Endothelial cell of umbilical vein (primary cell): Measurements from ENCODE around the gene LMBRD1. TPM values are rescaled to one million over a fixed set of nuclear protein-coding genes. Genes with fewer than 3 reads are reported as not detected.

Source experiments
- BruUV-seq: library from RNA; stranded (reverse); fragments of 400-500 nt; replicated peaks from 2 replicates; lab custom pipeline; 2021; lab: Mats Ljungman, UMichigan
- CTCF ChIA-PET: fragments of 300-600, 350-600 bp; sonication (Branson Sonifier 250); formaldehyde crosslinking; loops from one replicate; lab custom pipeline; 2021; ENCODE audit warnings: antibody characterized with exemption, inconsistent platforms; lab: Charles Lee
- POLR2A ChIA-PET: fragments of 300-600, 350-600 bp; sonication (Branson Sonifier 250); formaldehyde crosslinking; loops from one replicate; lab custom pipeline; 2021; ENCODE audit warnings: antibody characterized with exemption, inconsistent platforms; lab: Charles Lee
- DNase-seq: peaks from one replicate; pipeline ENCODE4 v3.0.0-alpha.2; 2011; ENCODE audit warnings: low read depth, low spot score
- FAIRE-seq: peaks from 2 replicates; lab custom pipeline; 2011; peaks lifted over from hg19 to GRCh38; lab: Jason Lieb, UNC
- H2AFZ ChIP-seq: 2 replicates; pipeline ENCODE4 v1.6.0; 2012; ENCODE audit warnings: low read depth, low read length, control low read depth, inconsistent platforms
- H3K27ac ChIP-seq: 2 replicates; pipeline ENCODE4 v1.5.1; 2011; ENCODE audit warnings: low read depth, mild to moderate bottlenecking, control low read depth, low read length, moderate library complexity; ENCODE audit not compliant: insufficient read depth
- H3K27me3 ChIP-seq, 2 experiments: 2 replicates each; pipeline versions ENCODE4 v1.6.0 to v1.6.1; 2011; ENCODE audit warnings: low read length in 2 of 2, mixed read lengths in 1 of 2; ENCODE audit not compliant: control insufficient read depth in 2 of 2, insufficient read depth in 2 of 2
- H3K36me3 ChIP-seq, 2 experiments: 2 replicates in 1 of 2; 3 replicates in 1 of 2; pipeline ENCODE4 v1.5.1; 2011; ENCODE audit warnings: low read length in 2 of 2, mild to moderate bottlenecking in 1 of 2, moderate library complexity in 1 of 2; ENCODE audit not compliant: control insufficient read depth in 2 of 2, insufficient read depth in 2 of 2; ENCODE audit errors: extremely low read depth in 1 of 2
- H3K4me1 ChIP-seq: 3 replicates; pipeline ENCODE4 v1.5.1; 2011; ENCODE audit warnings: mild to moderate bottlenecking, low read length; ENCODE audit not compliant: control insufficient read depth, insufficient read depth; ENCODE audit errors: extremely low read depth
- H3K4me2 ChIP-seq: 2 replicates; pipeline ENCODE4 v1.6.1; 2011; ENCODE audit warnings: low read length, control low read depth, mixed read lengths; ENCODE audit not compliant: insufficient read depth
- H3K4me3 ChIP-seq, 3 experiments: fragments of 200-600 bp in 1 of 3; sonication (generic), shearing (Covaris generic) in 1 of 3; replicated peaks in 1 of 3; 2 replicates each; pipeline ENCODE4 v1.5.1; 2011 to 2016; ENCODE audit warnings: control low read depth in 3 of 3, low read length in 3 of 3, mild to moderate bottlenecking in 2 of 3, inconsistent platforms in 1 of 3, low read depth in 1 of 3, moderate library complexity in 1 of 3; ENCODE audit not compliant: insufficient read depth in 1 of 3
- H3K79me2 ChIP-seq: 2 replicates; pipeline ENCODE4 v1.6.0; 2012; ENCODE audit warnings: low read length, inconsistent platforms; ENCODE audit not compliant: control insufficient read depth, insufficient read depth
- H3K9ac ChIP-seq: replicated peaks from 2 replicates; pipeline ENCODE3; 2011; ENCODE audit warnings: low read length, control low read depth; ENCODE audit not compliant: insufficient read depth; ENCODE audit errors: extremely low read depth
- H3K9me1 ChIP-seq: replicated peaks from 3 replicates; pipeline ENCODE4 v1.6.0; 2011; ENCODE audit warnings: mild to moderate bottlenecking, low read length; ENCODE audit not compliant: control insufficient read depth, insufficient read depth; ENCODE audit errors: extremely low read depth
- H3K9me3 ChIP-seq: replicated peaks from 2 replicates; pipeline ENCODE4 v1.5.1; 2012; ENCODE audit warnings: low read length, inconsistent platforms; ENCODE audit not compliant: control insufficient read depth, insufficient read depth
- H4K20me1 ChIP-seq: replicated peaks from 2 replicates; pipeline ENCODE3; 2011; ENCODE audit warnings: mild to moderate bottlenecking, low read length; ENCODE audit not compliant: control insufficient read depth, insufficient read depth; ENCODE audit errors: extremely low read depth
- EZH2 ChIP-seq: IDR thresholded peaks from 2 replicates; pipeline ENCODE4 v1.6.1; 2012; ENCODE audit warnings: borderline replicate concordance, low read depth, mild to moderate bottlenecking, moderate library complexity, low read length, inconsistent platforms; ENCODE audit not compliant: severe bottlenecking
- FOS ChIP-seq: IDR thresholded peaks from 2 replicates; pipeline ENCODE4 v1.6.1; 2011; ENCODE audit warnings: mild to moderate bottlenecking, low read length, moderate library complexity, borderline replicate concordance; ENCODE audit not compliant: insufficient read depth
- GATA2 ChIP-seq: IDR thresholded peaks from 2 replicates; pipeline ENCODE4 v1.7.0; 2011; ENCODE audit warnings: low read depth, mild to moderate bottlenecking, moderate library complexity, mixed read lengths, low read length; ENCODE audit not compliant: insufficient read length, insufficient read depth
- JUN ChIP-seq: IDR thresholded peaks from 2 replicates; pipeline ENCODE4 v1.6.1; 2011; ENCODE audit warnings: borderline replicate concordance, low read depth; ENCODE audit not compliant: insufficient read length, insufficient read depth
- dilution Hi-C: fragments of 300-500 bp; cut with MboI; formaldehyde crosslinking; loops from one replicate; pipeline ENCODE4 v1.15.0; 2019; ENCODE audit warnings: low sequenced_read_pairs; ENCODE audit not compliant: extremely low pct_ligation_motif_present
- intact Hi-C: fragments of 100-400 bp; cut with micrococcal nuclease; formaldehyde crosslinking; loops from one replicate; pipeline ENCODE4 v1.10.0; 2022
- polyA plus RNA-seq, 4 experiments: library from polyadenylated mRNA; depleted of rRNA in 3 of 4; stranded (reverse) in 3 of 4; unstranded in 1 of 4; fragments of >200 nt; gene quantifications; 2 replicates each; pipeline versions ENCODE4 v1.2.1 to v1.2.3, GENCODE V29; 2011 to 2012; ENCODE audit warnings: missing spikeins in 1 of 4
- total RNA-seq: library from RNA; stranded (reverse); gene quantifications from 2 replicates; pipeline ENCODE4 v1.2.3, GENCODE V29; 2021
- TF ChIP-seq, protein P1 (sequence below), 2 donors: IDR thresholded peaks; 1 replicate in 1 of 2; 2 replicates in 1 of 2; pipeline ENCODE4 v1.5.1; 2011; ENCODE audit warnings: low read length in 2 of 2, mild to moderate bottlenecking in 2 of 2, moderate library complexity in 2 of 2, control low read depth in 1 of 2, inconsistent platforms in 1 of 2, low read depth in 1 of 2; ENCODE audit not compliant: insufficient read depth in 1 of 2; ENCODE audit errors: extremely low read depth in 1 of 2

The LMBRD1 gene
- total and polyA plus RNA-seq, 2 donors (not counting 3 experiments of a cell fraction or from before 2014, with no cell fraction given), result 9.8 to 14.6 TPM

DNA sequence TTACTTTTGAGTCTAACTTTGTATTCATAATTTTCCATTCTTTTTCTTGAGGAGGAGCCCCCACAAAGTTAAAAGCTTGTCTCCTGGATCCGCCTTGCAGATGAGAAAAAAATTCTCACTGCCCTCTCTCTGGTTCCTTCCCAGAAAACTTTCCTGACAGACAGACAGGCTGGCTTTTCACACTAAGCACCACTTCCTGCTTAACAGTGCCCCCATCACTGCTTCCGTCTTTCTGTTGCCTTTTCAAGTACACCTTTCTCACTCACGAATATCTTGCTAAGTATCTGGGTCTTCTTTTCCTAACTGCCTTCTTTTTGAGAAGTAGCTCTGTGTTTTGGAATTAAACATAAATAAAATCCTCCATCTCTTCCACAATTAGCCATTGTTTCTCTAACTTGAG is 19.8 kb upstream of the LMBRD1 start:
- no TSS peak for BruUV-seq
- H3K9me1 ChIP-seq, result no peaks in the 10 kb centered on the region
- H3K4me1 ChIP-seq, result no peaks in the 10 kb centered on the region
- H3K27ac ChIP-seq, result no peak overlapping the region
- intact Hi-C loops (no loop called here), dilution Hi-C loops (no loop called here)
- H3K4me3 ChIP-seq, result no peak overlapping the region
- H2AFZ ChIP-seq, result no peak overlapping the region
- H3K27me3 ChIP-seq, result no peaks in the 10 kb centered on the region
- no peaks in the 10 kb centered on the region for H3K79me2 ChIP-seq
- H3K9me3 ChIP-seq, result no peaks in the 10 kb centered on the region
- no peak for DNase-seq
- H3K36me3 ChIP-seq, result no peaks in the 10 kb centered on the region
- ChIA-PET CTCF (no interaction called here), POLR2A (no interaction called here)
- no peak for FAIRE-seq
- H3K4me2 ChIP-seq, result no peak overlapping the region
- H4K20me1 ChIP-seq, result no peaks in the 10 kb centered on the region
- TF ChIP-seq JUN, result no peak
- no peak for TF ChIP-seq EZH2
- no peak for TF ChIP-seq FOS
- no peak for TF ChIP-seq GATA2
- H3K9ac ChIP-seq, result no peak overlapping the region

DNA sequence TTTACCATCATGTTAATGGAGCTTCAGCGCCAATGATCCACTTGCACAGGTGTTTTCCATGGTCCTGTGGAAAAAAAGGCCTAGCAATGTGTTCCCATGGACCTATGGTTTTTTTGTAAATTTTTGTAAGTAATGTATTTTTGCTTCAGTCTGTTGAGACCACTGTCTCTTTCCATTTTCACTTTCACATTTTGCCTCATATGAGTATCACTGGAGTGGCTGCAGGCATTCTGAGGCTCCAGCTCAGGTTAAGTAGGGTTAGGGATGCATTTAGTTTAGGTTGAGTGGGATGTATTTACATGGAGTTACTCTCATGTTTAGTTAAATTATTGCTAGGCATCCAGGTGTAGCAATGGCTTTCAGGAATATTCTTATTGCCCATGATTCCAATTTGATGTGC is 19.2 kb upstream of the LMBRD1 start:
- CTCF ChIA-PET, result no interaction called here
- no peaks in the 10 kb centered on the region for H3K9me1 ChIP-seq
- POLR2A ChIA-PET, result no interaction called here
- H4K20me1 ChIP-seq, result no peaks in the 10 kb centered on the region
- BruUV-seq, result no TSS peak
- H3K27ac ChIP-seq, result no peak overlapping the region
- no peaks in the 10 kb centered on the region for H3K9me3 ChIP-seq
- intact Hi-C loops (no loop called here), dilution Hi-C loops (no loop called here)
- FAIRE-seq, result no peak
- TF ChIP-seq EZH2, result no peak
- TF ChIP-seq, protein P1, sequence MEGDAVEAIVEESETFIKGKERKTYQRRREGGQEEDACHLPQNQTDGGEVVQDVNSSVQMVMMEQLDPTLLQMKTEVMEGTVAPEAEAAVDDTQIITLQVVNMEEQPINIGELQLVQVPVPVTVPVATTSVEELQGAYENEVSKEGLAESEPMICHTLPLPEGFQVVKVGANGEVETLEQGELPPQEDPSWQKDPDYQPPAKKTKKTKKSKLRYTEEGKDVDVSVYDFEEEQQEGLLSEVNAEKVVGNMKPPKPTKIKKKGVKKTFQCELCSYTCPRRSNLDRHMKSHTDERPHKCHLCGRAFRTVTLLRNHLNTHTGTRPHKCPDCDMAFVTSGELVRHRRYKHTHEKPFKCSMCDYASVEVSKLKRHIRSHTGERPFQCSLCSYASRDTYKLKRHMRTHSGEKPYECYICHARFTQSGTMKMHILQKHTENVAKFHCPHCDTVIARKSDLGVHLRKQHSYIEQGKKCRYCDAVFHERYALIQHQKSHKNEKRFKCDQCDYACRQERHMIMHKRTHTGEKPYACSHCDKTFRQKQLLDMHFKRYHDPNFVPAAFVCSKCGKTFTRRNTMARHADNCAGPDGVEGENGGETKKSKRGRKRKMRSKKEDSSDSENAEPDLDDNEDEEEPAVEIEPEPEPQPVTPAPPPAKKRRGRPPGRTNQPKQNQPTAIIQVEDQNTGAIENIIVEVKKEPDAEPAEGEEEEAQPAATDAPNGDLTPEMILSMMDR (IDR thresholded peaks at IDR 0.05; ENCODE audit: extremely low read depth in 1 of 2, insufficient read depth in 1 of 2, low read depth in 1 of 2, low read length in 2 of 2), result no peak
- H2AFZ ChIP-seq, result no peak overlapping the region
- H3K4me1 ChIP-seq, result no peaks in the 10 kb centered on the region
- no peak overlapping the region for H3K4me2 ChIP-seq
- no peak overlapping the region for H3K4me3 ChIP-seq
- no peak for DNase-seq
- H3K27me3 ChIP-seq, result no peaks in the 10 kb centered on the region
- H3K36me3 ChIP-seq, result no peaks in the 10 kb centered on the region
- no peak overlapping the region for H3K9ac ChIP-seq
- H3K79me2 ChIP-seq, result no peaks in the 10 kb centered on the region
